ENCODE data around the gene TEX44. TPM values are rescaled to one million over a fixed set of nuclear protein-coding genes. Genes with fewer than 3 reads are reported as not detected.

TEX44 gene
- total and polyA plus RNA-seq, 2 donors (not counting 1 experiment from before 2014, with no cell fraction given) = not detected

- H3K27ac ChIP-seq (ENCODE audit: low read length in 2 of 2) = no peak overlapping the region
- ChIA-PET CTCF (interaction anchor here (1.1 to 1.6 kb wide), 3 partner anchors 14 to 54 kb away, joined by 3 to 5 read pairs (median 3); partner anchors contain the start of gene NMUR1), POLR2A (no interaction called here)
- peaks cover 27 to 43% of the 10 kb centered on the region in 2 donors for H3K4me1 ChIP-seq (ENCODE audit: control insufficient read depth in 2 of 2, insufficient read depth in 2 of 2, low read length in 2 of 2)
- DNase-seq = no peak
- ATAC-seq (ENCODE audit: low read depth) = no peak
- H3K36me3 ChIP-seq (replicated peaks in 1 of 2; ENCODE audit: control extremely low read depth in 1 of 2, control insufficient read depth in 1 of 2, extremely low read depth in 1 of 2, insufficient read depth in 2 of 2, low read length in 1 of 2) = no peaks in the 10 kb centered on the region
- no peaks in the 10 kb centered on the region for H3K27me3 ChIP-seq (replicated peaks in 1 of 4; ENCODE audit: control extremely low read depth in 1 of 4, control insufficient read depth in 3 of 4, insufficient read depth in 4 of 4, low read length in 3 of 4)
- H4K20me1 ChIP-seq (ENCODE audit: control insufficient read depth, insufficient read depth, low read length, poor library complexity, severe bottlenecking) = no peaks in the 10 kb centered on the region
- H3K4me3 ChIP-seq (ENCODE audit: control extremely low read depth in 1 of 5, extremely low read depth in 1 of 5, insufficient read depth in 1 of 5, low read depth in 2 of 5, low read length in 4 of 5) = no peak overlapping the region
- H3K9ac ChIP-seq (ENCODE audit: low read length) = no peak overlapping the region
- 90% methylated on average over 6 of the region's 12 CpGs for WGBS (ENCODE audit: insufficient coverage)
- Mint-ChIP-seq H3K27me3 (no peaks in the 10 kb centered on the region), H3K4me3 (no peak overlapping the region), H3K27ac (no peak overlapping the region), H3K9me3 (ENCODE audit: insufficient read depth) (no peaks in the 10 kb centered on the region), H3K4me1 (peaks cover 34% of the 10 kb centered on the region)
- intact Hi-C loops (cut with micrococcal nuclease) = no loop called here
- H2AFZ ChIP-seq (ENCODE audit: insufficient read depth, low read depth, low read length, poor library complexity, severe bottlenecking) = no peak overlapping the region
- peaks cover 0 to 25% (median 14%) of the 10 kb centered on the region in 3 donors for H3K9me3 ChIP-seq (ENCODE audit: control extremely low read depth in 1 of 3, control insufficient read depth in 2 of 3, insufficient read depth in 1 of 3, low read length in 2 of 3)
- TF ChIP-seq EZH2 (IDR thresholded peaks at IDR 0.05; ENCODE audit: borderline replicate concordance, insufficient read depth, low read depth, low read length, poor library complexity, severe bottlenecking) = no peak
- TF ChIP-seq CTCF (IDR thresholded peaks at IDR 0.05) = no peak
- H3K79me2 ChIP-seq (ENCODE audit: control insufficient read depth, insufficient read depth, low read length) = no peaks in the 10 kb centered on the region
- no peak overlapping the region for H3K4me2 ChIP-seq (replicated peaks; ENCODE audit: low read depth, low read length, poor library complexity, severe bottlenecking)
These were observed 45.2 kb upstream of the TEX44 start for GRCh38 chr2:231547315-231548110.

- CTCF ChIA-PET = interaction anchor here (0.9 to 1.6 kb wide), 2 partner anchors 13 to 53 kb away, joined by 3 to 4 read pairs; no protein-coding TSS in a partner anchor
These were observed 43.9 kb upstream of the TEX44 start for GRCh38 chr2:231548752-231549151.

More at GRCh38 chr2:231548752-231549151, 43.9 kb upstream of the TEX44 start:
- H4K20me1 ChIP-seq (ENCODE audit: control insufficient read depth, insufficient read depth, low read length, poor library complexity, severe bottlenecking) = no peaks in the 10 kb centered on the region
- no peaks in the 10 kb centered on the region for H3K27me3 ChIP-seq (replicated peaks in 1 of 4; ENCODE audit: control extremely low read depth in 1 of 4, control insufficient read depth in 3 of 4, insufficient read depth in 4 of 4, low read length in 3 of 4)
- H3K9me3 ChIP-seq (ENCODE audit: control extremely low read depth in 1 of 3, control insufficient read depth in 2 of 3, insufficient read depth in 1 of 3, low read length in 2 of 3) = peaks cover 1 to 18% (median 15%) of the 10 kb centered on the region in 3 donors
- WGBS (ENCODE audit: insufficient coverage) = 100% methylated on average over 2 of the region's 3 CpGs
- no peaks in the 10 kb centered on the region for H3K79me2 ChIP-seq (ENCODE audit: control insufficient read depth, insufficient read depth, low read length)
- Mint-ChIP-seq H3K4me3 (no peak overlapping the region), H3K27ac (peak overlapping the region; percentile 22), H3K4me1 (peaks cover 34% of the 10 kb centered on the region), H3K27me3 (no peaks in the 10 kb centered on the region), H3K9me3 (ENCODE audit: insufficient read depth) (peaks cover 3% of the 10 kb centered on the region)
- no peak for DNase-seq
- no peak overlapping the region for H2AFZ ChIP-seq (ENCODE audit: insufficient read depth, low read depth, low read length, poor library complexity, severe bottlenecking)
- no peak for ATAC-seq (ENCODE audit: low read depth)
- no peaks in the 10 kb centered on the region for H3K36me3 ChIP-seq (replicated peaks in 1 of 2; ENCODE audit: control extremely low read depth in 1 of 2, control insufficient read depth in 1 of 2, extremely low read depth in 1 of 2, insufficient read depth in 2 of 2, low read length in 1 of 2)
- H3K4me2 ChIP-seq (replicated peaks; ENCODE audit: low read depth, low read length, poor library complexity, severe bottlenecking) = no peak overlapping the region
- intact Hi-C loops (cut with micrococcal nuclease) = no loop called here
- POLR2A ChIA-PET = no interaction called here
- H3K4me1 ChIP-seq (ENCODE audit: control insufficient read depth in 2 of 2, insufficient read depth in 2 of 2, low read length in 2 of 2) = peaks cover 31 to 45% of the 10 kb centered on the region in 2 donors
- TF ChIP-seq EZH2 (IDR thresholded peaks at IDR 0.05; ENCODE audit: borderline replicate concordance, insufficient read depth, low read depth, low read length, poor library complexity, severe bottlenecking) (no peak), CTCF (IDR thresholded peaks at IDR 0.05) (no peak)
- H3K27ac ChIP-seq (ENCODE audit: low read length in 2 of 2) = no peak overlapping the region
- no peak overlapping the region for H3K9ac ChIP-seq (ENCODE audit: low read length)
- no peak overlapping the region for H3K4me3 ChIP-seq (ENCODE audit: control extremely low read depth in 1 of 5, extremely low read depth in 1 of 5, insufficient read depth in 1 of 5, low read depth in 2 of 5, low read length in 4 of 5)
